Activated CD8-positive, alpha-beta T cell treated with anti-CD3 and anti-CD28 coated beads, Interleukin-2, amount 10 ng/mL, durations not matched to agents 7 days and 5 days (primary cell): ENCODE results near the gene ZNF682. TPM values are rescaled to one million over a fixed set of nuclear protein-coding genes. Genes with fewer than 3 reads are reported as not detected.
"Not testable (repeated sequence)": the region's sequence is repeated elsewhere in the genome, so short reads cannot be mapped to it uniquely, and the experiment has no call there.

Source experiments
- ATAC-seq: fragments of 150-1000 bp; cut with Tn5 transposase; one replicate; pipeline ENCODE4 v1.10.0; 2021; ENCODE audit warnings: moderate library complexity
- CTCF ChIA-PET: fragments of 350-600 bp; sonication (Branson Sonifier 250); formaldehyde crosslinking; loops from one replicate; lab custom pipeline; 2021; ENCODE audit warnings: antibody characterized with exemption; lab: Charles Lee
- POLR2A ChIA-PET: fragments of 350-600 bp; sonication (Branson Sonifier 250); formaldehyde crosslinking; loops from one replicate; lab custom pipeline; 2021; ENCODE audit warnings: antibody characterized with exemption; lab: Charles Lee
- DNase-seq: peaks from one replicate; pipeline ENCODE4 v3.0.0-alpha.2; 2020
- H3K27ac Mint-ChIP-seq: one replicate; pipeline ENCODE4 v1.8.0; 2021; ENCODE audit warnings: mild to moderate bottlenecking, mixed read lengths
- H3K27me3 Mint-ChIP-seq: one replicate; pipeline ENCODE4 v1.8.0; 2021; ENCODE audit warnings: low read depth, mixed read lengths
- H3K36me3 Mint-ChIP-seq: one replicate; pipeline ENCODE4 v1.8.0; 2021; ENCODE audit warnings: low read depth, mixed read lengths
- H3K4me1 Mint-ChIP-seq: one replicate; pipeline ENCODE4 v1.8.0; 2021; ENCODE audit warnings: low read depth, mixed read lengths
- H3K4me3 Mint-ChIP-seq: one replicate; pipeline ENCODE4 v1.8.0; 2021; ENCODE audit warnings: mild to moderate bottlenecking, mixed read lengths
- H3K9me3 Mint-ChIP-seq: one replicate; pipeline ENCODE4 v1.8.0; 2022; ENCODE audit warnings: mixed read lengths; ENCODE audit not compliant: insufficient read depth
- total RNA-seq, 2 experiments: library from RNA; stranded (reverse); gene quantifications; one replicate each; pipeline ENCODE4 v1.2.3, GENCODE V29; 2021

The ZNF682 gene
- total RNA-seq = 10 to 100 TPM; 10.9 to 13.6 TPM

GRCh38 chr19:20039203-20039723 is at the start of gene ZNF682:
Gene ZNF682, minus strand, starts transcription at chr19:20039505. Its CDS starts 160 bp downstream, at chr19:20039345.
- peak; percentile 100 for ATAC-seq
- Mint-ChIP-seq H3K36me3 (peaks cover 26% of the 10 kb centered on the region), H3K4me3 (peak within 1 kb of the TSS; percentile 96), H3K27me3 (no peaks in the 10 kb centered on the region), H3K27ac (peak within 1 kb of the TSS; percentile 99), H3K9me3 (peaks cover 7% of the 10 kb centered on the region), H3K4me1 (peaks cover 15% of the 10 kb centered on the region)
- ChIA-PET CTCF (interaction anchor here (1.2 kb wide), 1 partner anchor 13 kb away, joined by 3 read pairs; no protein-coding TSS in a partner anchor), POLR2A (interaction anchor here (0.6 to 2.1 kb wide), 9 partner anchors 11 to 622 kb away, joined by 3 to 13 read pairs (median 4); partner anchors contain the start of genes ZNF101, ZNF486, ZNF626 and ZNF90)
- peak; percentile 97 for DNase-seq

GRCh38 chr19:20082876-20083275 is 43.6 kb upstream of the ZNF682 start:
- H3K27me3 Mint-ChIP-seq, H3K27ac Mint-ChIP-seq, ATAC-seq, H3K4me3 Mint-ChIP-seq, POLR2A ChIA-PET, DNase-seq: not testable (repeated sequence)
- Mint-ChIP-seq H3K9me3 (peaks cover 22% of the 10 kb centered on the region), H3K36me3 (peaks cover 66% of the 10 kb centered on the region), H3K4me1 (peaks cover 19% of the 10 kb centered on the region)
- CTCF ChIA-PET = interaction anchor here (0.6 kb wide), 1 partner anchor 557 kb away, joined by 3 read pairs; no protein-coding TSS in a partner anchor

DNA sequence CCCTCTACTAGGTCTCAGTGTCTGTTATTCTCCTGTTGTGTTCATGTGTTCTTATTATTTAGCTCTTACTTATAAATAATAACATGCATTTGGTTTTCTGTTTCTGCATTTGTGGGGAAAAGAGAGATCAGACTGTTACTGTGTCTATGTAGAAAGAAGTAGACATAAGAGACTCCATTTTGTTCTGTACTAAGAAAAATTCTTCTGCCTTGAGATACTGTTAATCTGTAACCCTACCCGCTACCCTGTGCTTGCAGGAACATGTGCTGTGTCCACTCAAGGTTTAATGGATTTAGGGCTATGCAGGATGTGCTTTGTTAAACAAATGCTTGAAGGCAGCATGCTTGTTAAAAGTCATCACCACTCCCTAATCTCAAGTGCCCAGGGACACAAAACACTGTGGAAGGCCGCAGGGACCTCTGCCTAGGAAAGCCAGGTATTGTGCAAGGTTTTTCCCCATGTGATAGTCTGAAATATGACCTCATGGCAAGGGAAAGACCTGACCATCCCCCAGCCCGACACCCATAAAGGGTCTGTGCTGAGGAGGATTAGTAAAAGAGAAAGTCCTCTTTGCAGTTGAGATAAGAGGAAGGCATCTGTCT is 43.0 kb upstream of the ZNF682 start:
- Mint-ChIP-seq H3K4me1 (peaks cover 21% of the 10 kb centered on the region), H3K36me3 (peaks cover 64% of the 10 kb centered on the region), H3K9me3 (peaks cover 18% of the 10 kb centered on the region)
- POLR2A ChIA-PET = interaction anchor here (0.7 kb wide), 1 partner anchor 43 kb away, joined by 3 read pairs; the partner anchor contains the start of gene ZNF682
- H3K27me3 Mint-ChIP-seq, DNase-seq, ATAC-seq, CTCF ChIA-PET, H3K4me3 Mint-ChIP-seq, H3K27ac Mint-ChIP-seq: not testable (repeated sequence)

GRCh38 chr19:20080656-20081055 is 41.4 kb upstream of the ZNF682 start:
- H3K27ac Mint-ChIP-seq = no peak overlapping the region
- H3K4me1 Mint-ChIP-seq = peaks cover 21% of the 10 kb centered on the region
- CTCF ChIA-PET = no interaction called here
- peaks cover 58% of the 10 kb centered on the region for H3K36me3 Mint-ChIP-seq
- no peak for ATAC-seq
- no peak overlapping the region for H3K4me3 Mint-ChIP-seq
- no peak for DNase-seq
- H3K27me3 Mint-ChIP-seq = no peaks in the 10 kb centered on the region
- POLR2A ChIA-PET = no interaction called here
- H3K9me3 Mint-ChIP-seq = peaks cover 14% of the 10 kb centered on the region

- CTCF ChIA-PET = no interaction called here
- POLR2A ChIA-PET = interaction anchor here (2.9 kb wide), 1 partner anchor 40 kb away, joined by 13 read pairs; the partner anchor contains the start of gene ZNF682
- H3K27me3 Mint-ChIP-seq = no peaks in the 10 kb centered on the region
- H3K4me3 Mint-ChIP-seq = peak overlapping the region; percentile 24
- H3K4me1 Mint-ChIP-seq = peaks cover 21% of the 10 kb centered on the region
- H3K9me3 Mint-ChIP-seq = peaks cover 14% of the 10 kb centered on the region
- peaks cover 55% of the 10 kb centered on the region for H3K36me3 Mint-ChIP-seq
- ATAC-seq (no peak), DNase-seq (no peak)
- no peak overlapping the region for H3K27ac Mint-ChIP-seq
Measured at GRCh38 chr19:20079476-20079875, 40.2 kb upstream of the ZNF682 start.

GRCh38 chr19:20078581-20079031 is 39.3 kb upstream of the ZNF682 start:
- Mint-ChIP-seq H3K9me3 (peaks cover 14% of the 10 kb centered on the region), H3K27me3 (no peaks in the 10 kb centered on the region), H3K27ac (peak overlapping the region; percentile 82), H3K4me1 (peaks cover 21% of the 10 kb centered on the region), H3K4me3 (peak overlapping the region; percentile 90), H3K36me3 (peaks cover 50% of the 10 kb centered on the region)
- ChIA-PET CTCF (interaction anchor here (1.1 to 1.5 kb wide), 2 partner anchors 11 to 235 kb away, joined by 3 to 5 read pairs; no protein-coding TSS in a partner anchor), POLR2A (interaction anchor here (0.6 to 2.9 kb wide), 6 partner anchors 24 to 942 kb away, joined by 3 to 13 read pairs (median 6); partner anchors contain the start of genes ZNF253, ZNF430, ZNF486 and ZNF682)
- DNase-seq = peak; percentile 40
- ATAC-seq = no peak

- POLR2A ChIA-PET = interaction anchor here (0.6 to 2.9 kb wide), 11 partner anchors 26 to 943 kb away, joined by 3 to 13 read pairs (median 5); partner anchors contain the start of genes ZNF253, ZNF430, ZNF486 and ZNF682
- H3K27me3 Mint-ChIP-seq = no peaks in the 10 kb centered on the region
- peaks cover 21% of the 10 kb centered on the region for H3K4me1 Mint-ChIP-seq
- peak; percentile 95 for DNase-seq
- CTCF ChIA-PET = interaction anchor here (0.6 to 1.5 kb wide), 5 partner anchors 11 to 922 kb away, joined by 3 to 5 read pairs (median 3); no protein-coding TSS in a partner anchor
- H3K9me3 Mint-ChIP-seq = peaks cover 12% of the 10 kb centered on the region
- H3K27ac Mint-ChIP-seq = peak within 1 kb of the TSS; percentile 82
- H3K4me3 Mint-ChIP-seq = peak within 1 kb of the TSS; percentile 90
- H3K36me3 Mint-ChIP-seq = peaks cover 43% of the 10 kb centered on the region
- peak; percentile 99 for ATAC-seq
Measured at GRCh38 chr19:20077791-20078463, 38.6 kb upstream of the ZNF682 start, which contains the start of gene ZNF90. Gene ZNF90, plus strand, starts transcription at chr19:20078000. Its CDS starts 133 bp downstream, at chr19:20078133.

DNA sequence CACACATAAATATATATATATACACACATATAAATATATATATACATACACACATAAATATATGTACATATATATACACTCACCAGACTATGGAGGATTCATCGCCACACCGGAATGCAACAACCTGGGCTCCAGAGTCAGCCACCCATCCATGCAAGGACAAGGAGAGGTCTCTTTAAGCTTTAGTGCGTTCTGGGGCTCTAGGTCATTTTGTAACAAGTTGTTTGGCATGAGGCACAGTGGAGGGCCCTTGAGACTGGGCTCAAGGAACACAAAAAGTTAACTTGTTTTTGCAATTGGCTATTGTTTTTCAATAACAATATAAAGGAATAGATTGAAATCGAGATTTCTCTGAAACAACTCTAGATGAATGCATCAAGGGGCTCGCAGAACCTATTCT is 33.6 kb upstream of the ZNF682 start:
- Mint-ChIP-seq H3K4me3 (no peak overlapping the region), H3K4me1 (peaks cover 2% of the 10 kb centered on the region), H3K27me3 (no peaks in the 10 kb centered on the region), H3K36me3 (peaks cover 6% of the 10 kb centered on the region), H3K9me3 (peaks cover 28% of the 10 kb centered on the region), H3K27ac (no peak overlapping the region)
- POLR2A ChIA-PET = no interaction called here
- DNase-seq = no peak
- no peak for ATAC-seq
- CTCF ChIA-PET = no interaction called here

GRCh38 chr19:20070691-20071090 is 31.4 kb upstream of the ZNF682 start:
- CTCF ChIA-PET = no interaction called here
- no peak for ATAC-seq

GRCh38 chr19:20068559-20068958 is 29.3 kb upstream of the ZNF682 start:
- POLR2A ChIA-PET, ATAC-seq, H3K27me3 Mint-ChIP-seq, H3K27ac Mint-ChIP-seq, CTCF ChIA-PET, H3K4me3 Mint-ChIP-seq, H3K4me1 Mint-ChIP-seq, DNase-seq, H3K36me3 Mint-ChIP-seq: not testable (repeated sequence)
- peaks cover 29% of the 10 kb centered on the region for H3K9me3 Mint-ChIP-seq

More at GRCh38 chr19:20070691-20071090, 31.4 kb upstream of the ZNF682 start:
- Mint-ChIP-seq H3K4me1 (no peaks in the 10 kb centered on the region), H3K36me3 (peaks cover 2% of the 10 kb centered on the region), H3K4me3 (no peak overlapping the region), H3K27ac (no peak overlapping the region), H3K9me3 (peaks cover 29% of the 10 kb centered on the region), H3K27me3 (no peaks in the 10 kb centered on the region)
- POLR2A ChIA-PET = no interaction called here
- no peak for DNase-seq

DNA sequence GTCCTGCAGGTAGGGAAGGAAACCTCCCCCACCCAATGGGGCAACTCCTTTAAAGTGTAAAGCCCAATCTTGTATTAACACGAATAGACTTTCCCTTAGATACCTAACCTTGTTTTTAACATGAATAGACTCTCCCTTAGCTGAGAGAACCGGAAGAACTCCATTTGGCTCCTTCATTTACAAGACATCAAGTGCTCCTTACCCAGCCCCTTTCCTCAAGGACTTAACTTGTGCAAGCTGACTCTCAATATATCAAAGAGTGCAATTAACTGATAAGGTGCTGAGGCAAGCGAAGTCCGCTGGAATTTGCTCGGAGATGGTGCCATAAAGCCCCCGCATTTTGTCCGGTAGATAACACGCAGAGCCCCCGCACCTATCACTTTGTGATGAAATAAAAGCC is 28.6 kb upstream of the ZNF682 start:
- no peak for ATAC-seq
- peaks cover 2% of the 10 kb centered on the region for H3K36me3 Mint-ChIP-seq
- H3K27me3 Mint-ChIP-seq = no peaks in the 10 kb centered on the region
- DNase-seq = no peak
- no peak overlapping the region for H3K27ac Mint-ChIP-seq
- ChIA-PET CTCF (interaction anchor here (2.2 kb wide), 1 partner anchor 10 kb away, joined by 5 read pairs; the partner anchor contains the start of gene ZNF90), POLR2A (interaction anchor here (0.6 kb wide), 1 partner anchor 112 kb away, joined by 3 read pairs; no protein-coding TSS in a partner anchor)
- H3K4me3 Mint-ChIP-seq = no peak overlapping the region
- H3K9me3 Mint-ChIP-seq = peaks cover 29% of the 10 kb centered on the region
- H3K4me1 Mint-ChIP-seq = no peaks in the 10 kb centered on the region
